Heart right ventricle (tissue), 16 donors: Measurements from ENCODE around the gene MAD1L1. TPM values are rescaled to one million over a fixed set of nuclear protein-coding genes. Genes with fewer than 3 reads are reported as not detected.

Experiments
- ATAC-seq, 8 donors: fragments of 200-7000 bp; cut with Tn5 transposase; one replicate each; pipeline ENCODE4 v1.9.1; 2020; ENCODE audit warnings: mild to moderate bottlenecking in 8 of 8, moderate library complexity in 8 of 8, moderate number of reproducible peaks in 1 of 8
- DNase-seq, 2 donors: peaks; one replicate each; pipeline ENCODE4 v3.0.0-alpha.2; 2020
- H3K27ac ChIP-seq, 10 donors: fragments of 200-600 bp; sonication (generic) in 2 of 10; one replicate each; pipeline versions ENCODE4 v1.5.0 to v1.8.0; 2020 to 2022; ENCODE audit warnings: mild to moderate bottlenecking in 3 of 10
- H3K27me3 ChIP-seq, 7 donors: fragments of 200-600 bp; one replicate each; pipeline ENCODE4 v1.8.0; 2021 to 2022; ENCODE audit warnings: mild to moderate bottlenecking in 2 of 7
- H3K36me3 ChIP-seq, 9 donors: fragments of 200-600 bp; sonication (generic) in 1 of 9; one replicate each; pipeline versions ENCODE4 v1.5.0 to v1.8.0; 2020 to 2022; ENCODE audit warnings: mild to moderate bottlenecking in 2 of 9
- H3K4me1 ChIP-seq, 9 donors: fragments of 200-600 bp; sonication (generic) in 1 of 9; one replicate each; pipeline versions ENCODE4 v1.5.0 to v1.8.0; 2020 to 2022; ENCODE audit warnings: mild to moderate bottlenecking in 4 of 9
- H3K4me3 ChIP-seq, 10 donors: fragments of 200-600 bp; sonication (generic) in 2 of 10; one replicate each; pipeline versions ENCODE4 v1.5.0 to v1.8.0; 2020 to 2022; ENCODE audit warnings: mild to moderate bottlenecking in 7 of 10, moderate library complexity in 2 of 10
- H3K9me3 ChIP-seq, 11 donors: fragments of 200-600 bp in 10 of 11; sonication (generic) in 2 of 11; one replicate each; pipeline versions ENCODE4 v1.5.0 to v1.8.0; 2013 to 2022; ENCODE audit warnings: mild to moderate bottlenecking in 2 of 11, control low read depth in 1 of 11, moderate library complexity in 1 of 11
- CTCF ChIP-seq, 9 donors: fragments of 200-600 bp; sonication (generic) in 2 of 9; IDR thresholded peaks; one replicate each; pipeline versions ENCODE4 v1.5.0 to v1.8.0; 2021 to 2022; ENCODE audit warnings: antibody characterized with exemption in 9 of 9, mild to moderate bottlenecking in 5 of 9, moderate library complexity in 1 of 9
- WGBS, 2 donors: extraction: QIAGEN DNeasy Blood & Tissue Kit; methylation state at CpG; one replicate each; pipeline ENCODE4 v1.1.7; 2013; ENCODE audit warnings: inconsistent platforms in 1 of 2; 5-methylcytosine and 5-hydroxymethylcytosine counted together
- intact Hi-C, 10 donors: fragments of 100-400 bp; cut with DNase I; formaldehyde crosslinking; loops; one replicate each; pipeline versions ENCODE4 v1.11.1 to v1.14.2; 2022
- polyA plus RNA-seq, 2 donors: library from polyadenylated mRNA; stranded (reverse); fragments of 200-250 nt; gene quantifications; one replicate each; pipeline ENCODE4 v1.2.3, GENCODE V29; 2013
- total RNA-seq, 10 donors: library from RNA; stranded (reverse); fragmentation: NEBNext Ultra II Directional in 3 of 10; extraction: Animal tissue kit (Norgen Biotek cat#: 25700) in 3 of 10; gene quantifications; one replicate each; pipeline versions ENCODE4 v1.2.1 to v1.2.4, GENCODE V29; 2021 to 2023
- donor health status: Arrhythmogenic right ventricular cardiomyopathy.
- donor health status: ischemic (EF 13 %, LVEDD 7.1; RV severe dilation, severe dysfunction).
- donor health status: healthy with polysubstance abuse.
- donor health status: DM: no; HTN: yes; CAD: no.
- donor health status: DM: no; HTN: no; CAD: no.
- donor health status: ischemic (EF 25% LVEDD 6.9; RV normal size, moderate dysfunction).
- donor health status: ischemic (EF 25% LVEDD 5.7; RV mildly dilated, moderate dysfunction).
- donor health status: healthy.
- donor health status: DM: yes; HTN: yes; CAD: no.
- donor health status: Ischemic cardiomyopathy.
- donor health status: ischemic (EF 35%, LVEDD 5.7; RV mildly dilated, moderate dysfunction).
- donor health status: nonischemic (EF 11% LVEDD 7.7; RV severe dilation, severe dysfunction).
- donor health status: DM: yes; HTN: yes; CAD: no.
- donor health status: PGD.
- donor health status: ischemic (EF 29% LVEDD 5.4; RV normal size, mild dysfunction).
- donor health status: nonischemic (EF 23%, LVEDD 6.1; RV moderate dilation, normal function).

Gene MAD1L1
- total and polyA plus RNA-seq, 12 donors = 13.8 to 46.8 (median 20.2) TPM

- peaks cover 0 to 32% (median 7%) of the 10 kb centered on the region in 9 donors for H3K4me1 ChIP-seq
- no peak overlapping the region for H3K4me3 ChIP-seq
- intact Hi-C loops = no loop called here
- peaks cover 0 to 36% (median 11%) of the 10 kb centered on the region in 11 donors for H3K9me3 ChIP-seq
- DNase-seq = no peak
- H3K27ac ChIP-seq = no peak overlapping the region
- no peaks in the 10 kb centered on the region for H3K36me3 ChIP-seq
- TF ChIP-seq CTCF (IDR thresholded peaks at IDR 0.05) = no peak
- ATAC-seq = no peak
- 92 to 93% methylated on average over 8 of the region's 8 CpGs for WGBS, 2 donors
- H3K27me3 ChIP-seq = no peaks in the 10 kb centered on the region
Measured at GRCh38 chr7:2022737-2023250, 210.0 kb downstream of the MAD1L1 start.

GRCh38 chr7:2022021-2022409 lies 210.7 kb downstream of the MAD1L1 start:
- Histone ChIP-seq H3K36me3 (no peaks in the 10 kb centered on the region), H3K27ac (no peak overlapping the region), H3K4me1 (peaks cover 0 to 32% (median 7%) of the 10 kb centered on the region in 9 donors), H3K9me3 (peaks cover 0 to 29% (median 11%) of the 10 kb centered on the region in 11 donors), H3K4me3 (no peak overlapping the region), H3K27me3 (no peaks in the 10 kb centered on the region)
- 97% methylated on average over 9 of the region's 9 CpGs for WGBS, 2 donors
- DNase-seq (peak in 1 of 2 donors; percentile 2), ATAC-seq (no peak)
- no peak for TF ChIP-seq CTCF (IDR thresholded peaks at IDR 0.05)
- intact Hi-C loops = no loop called here

GRCh38 chr7:2019711-2020511 lies 212.8 kb downstream of the MAD1L1 start:
- intact Hi-C loops = loop anchor here in 1 of 10 donors (10.0 kb wide), 1 partner anchor 205 kb away; no protein-coding TSS in a partner anchor
- no peaks in the 10 kb centered on the region for H3K27me3 ChIP-seq
- H3K27ac ChIP-seq = peak overlapping the region in 9 of 10 donors; percentile 34 to 87 (median 71)
- TF ChIP-seq CTCF (IDR thresholded peaks at IDR 0.05) = no peak
- peak; percentile 73 to 90 (median 84) for ATAC-seq
- H3K36me3 ChIP-seq = no peaks in the 10 kb centered on the region
- H3K9me3 ChIP-seq = peaks cover 0 to 9% (median 3%) of the 10 kb centered on the region in 11 donors
- DNase-seq = peak; percentile 69 to 74
- H3K4me1 ChIP-seq = peaks cover 0 to 32% (median 7%) of the 10 kb centered on the region in 9 donors
- 66 to 67% methylated on average over 43 of the region's 43 CpGs for WGBS, 2 donors
- H3K4me3 ChIP-seq = peak overlapping the region in 7 of 10 donors; percentile 12 to 41 (median 31)

- ATAC-seq (peak in 1 of 8 donors; percentile 3), DNase-seq (no peak)
- H3K4me1 ChIP-seq = peaks cover 0 to 32% (median 7%) of the 10 kb centered on the region in 9 donors
- H3K36me3 ChIP-seq = no peaks in the 10 kb centered on the region
- WGBS, 2 donors = 69 to 75% methylated on average over 10 of the region's 10 CpGs
- no peaks in the 10 kb centered on the region for H3K27me3 ChIP-seq
- H3K27ac ChIP-seq = peak overlapping the region in 9 of 10 donors; percentile 34 to 87 (median 71)
- TF ChIP-seq CTCF (IDR thresholded peaks at IDR 0.05) = no peak
- H3K9me3 ChIP-seq = peaks cover 0 to 4% (median 0%) of the 10 kb centered on the region in 11 donors
- intact Hi-C loops = loop anchor here in 1 of 10 donors (10.0 kb wide), 1 partner anchor 205 kb away; no protein-coding TSS in a partner anchor
- H3K4me3 ChIP-seq = peak overlapping the region in 6 of 10 donors; percentile 14 to 41 (median 32)
Measured at GRCh38 chr7:2019461-2019710, 213.4 kb downstream of the MAD1L1 start.
